ENCODE measurements around the gene PSMD3.

The PSMD3 gene

GRCh38 chr17:40021451-40021971, 40.9 kb downstream of the PSMD3 start:
- TF ChIP-seq, protein P1, sequence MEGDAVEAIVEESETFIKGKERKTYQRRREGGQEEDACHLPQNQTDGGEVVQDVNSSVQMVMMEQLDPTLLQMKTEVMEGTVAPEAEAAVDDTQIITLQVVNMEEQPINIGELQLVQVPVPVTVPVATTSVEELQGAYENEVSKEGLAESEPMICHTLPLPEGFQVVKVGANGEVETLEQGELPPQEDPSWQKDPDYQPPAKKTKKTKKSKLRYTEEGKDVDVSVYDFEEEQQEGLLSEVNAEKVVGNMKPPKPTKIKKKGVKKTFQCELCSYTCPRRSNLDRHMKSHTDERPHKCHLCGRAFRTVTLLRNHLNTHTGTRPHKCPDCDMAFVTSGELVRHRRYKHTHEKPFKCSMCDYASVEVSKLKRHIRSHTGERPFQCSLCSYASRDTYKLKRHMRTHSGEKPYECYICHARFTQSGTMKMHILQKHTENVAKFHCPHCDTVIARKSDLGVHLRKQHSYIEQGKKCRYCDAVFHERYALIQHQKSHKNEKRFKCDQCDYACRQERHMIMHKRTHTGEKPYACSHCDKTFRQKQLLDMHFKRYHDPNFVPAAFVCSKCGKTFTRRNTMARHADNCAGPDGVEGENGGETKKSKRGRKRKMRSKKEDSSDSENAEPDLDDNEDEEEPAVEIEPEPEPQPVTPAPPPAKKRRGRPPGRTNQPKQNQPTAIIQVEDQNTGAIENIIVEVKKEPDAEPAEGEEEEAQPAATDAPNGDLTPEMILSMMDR (IDR thresholded peaks at IDR 0.05; ENCODE audit: low read length, missing control alignments) = no peak
- peak; percentile 57 for DNase-seq (ENCODE audit: low read depth)
- H3K4me3 ChIP-seq (replicated peaks; ENCODE audit: low read depth, low read length) = no peak overlapping the region

GRCh38 chr17:40022497-40022896, 41.9 kb downstream of the PSMD3 start:
- no peak for DNase-seq (ENCODE audit: low read depth)
- TF ChIP-seq, protein P1 (IDR thresholded peaks at IDR 0.05; ENCODE audit: low read length, missing control alignments) = no peak

DNA sequence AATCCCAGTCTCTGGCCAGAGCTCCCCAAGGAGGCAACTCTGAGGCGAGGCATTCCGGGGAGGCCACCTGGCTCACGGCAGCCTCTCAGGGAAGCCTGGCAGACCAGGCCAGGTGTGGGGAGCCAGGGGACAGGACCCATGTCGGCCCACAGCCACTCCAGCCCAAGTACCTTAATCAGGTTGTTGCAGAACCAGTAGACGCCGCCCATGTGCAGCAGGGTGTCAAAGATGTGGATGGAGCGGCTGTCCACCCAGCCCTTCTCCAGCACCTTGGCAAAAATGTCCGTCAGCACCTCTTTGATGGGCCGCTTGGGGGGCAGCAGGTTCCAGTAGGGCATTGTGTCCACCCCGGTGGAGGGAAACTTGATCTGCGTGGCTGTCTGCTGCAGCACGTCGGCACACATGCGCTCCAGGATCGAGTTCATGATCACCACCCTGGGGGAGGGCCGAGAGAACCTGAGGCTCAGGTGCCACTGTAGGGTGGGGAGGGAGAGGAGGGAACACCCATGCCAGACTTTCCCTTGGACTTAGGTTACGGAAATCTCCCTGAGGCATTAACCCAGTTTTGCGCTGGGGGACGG, 42.4 kb downstream of the PSMD3 start:
- H3K4me3 ChIP-seq (replicated peaks; ENCODE audit: low read depth, low read length) = no peak overlapping the region
- no peak for DNase-seq (ENCODE audit: low read depth)
- TF ChIP-seq, protein P1 (IDR thresholded peaks at IDR 0.05; ENCODE audit: low read length, missing control alignments) = no peak

More at GRCh38 chr17:40022497-40022896, 41.9 kb downstream of the PSMD3 start:
- H3K4me3 ChIP-seq (replicated peaks; ENCODE audit: low read depth, low read length) = no peak overlapping the region

DNA sequence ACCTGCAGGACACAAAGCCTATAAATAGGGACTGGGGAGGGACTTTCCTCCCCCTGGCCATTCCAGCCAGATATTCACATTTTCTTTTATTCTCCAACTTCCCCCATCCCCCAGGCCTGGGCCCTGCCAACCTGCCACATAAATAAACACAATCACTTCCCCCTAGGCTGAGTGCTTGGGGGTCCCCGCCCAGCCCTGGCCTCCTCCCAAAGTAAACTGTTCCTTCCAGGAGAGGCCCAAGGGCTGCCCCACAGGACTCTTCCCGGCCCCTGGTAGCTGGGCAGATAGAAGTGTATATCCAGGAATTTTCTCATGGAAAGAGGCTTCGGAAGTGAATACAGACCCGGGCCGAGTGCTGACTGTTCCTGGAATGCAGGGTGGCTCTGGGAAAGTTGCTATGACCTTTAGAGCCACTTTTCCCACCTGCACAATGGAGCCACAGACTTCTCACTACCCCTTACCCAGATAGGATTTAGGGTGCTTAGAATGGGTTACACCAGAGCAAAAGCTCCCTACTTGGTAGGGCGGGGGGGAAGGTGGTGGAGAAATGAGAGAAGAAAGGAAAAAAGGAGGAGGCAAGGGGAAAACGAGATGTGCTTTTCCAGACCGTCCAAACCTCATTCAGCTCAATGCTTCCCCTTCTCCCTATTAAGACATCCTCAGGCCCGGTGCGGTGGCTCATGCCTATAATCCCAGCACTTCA, 43.1 kb downstream of the PSMD3 start:
- H3K4me3 ChIP-seq (replicated peaks; ENCODE audit: low read depth, low read length) = no peak overlapping the region
- peak; percentile 59 for DNase-seq (ENCODE audit: low read depth)
- TF ChIP-seq, protein P1 (IDR thresholded peaks at IDR 0.05; ENCODE audit: low read length, missing control alignments) = no peak

DNA sequence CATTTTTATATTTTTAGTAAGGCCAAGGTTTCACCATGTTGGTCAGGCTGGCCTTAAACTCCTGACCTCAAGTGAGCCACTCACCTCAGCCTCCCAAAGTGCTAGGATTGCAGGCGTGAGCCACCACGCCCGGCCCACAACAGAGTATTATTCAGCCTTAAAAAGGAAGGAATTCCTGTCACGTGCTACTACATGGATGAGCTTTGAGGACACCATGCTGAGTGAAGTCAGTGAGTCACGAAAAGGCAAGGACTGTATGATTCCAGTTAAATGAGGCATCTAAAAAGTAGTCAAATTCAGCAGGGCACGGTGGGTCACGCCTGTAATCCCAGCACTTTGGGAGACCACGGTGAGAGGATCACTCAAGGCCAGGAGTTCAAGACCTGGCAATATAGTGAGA, 44.3 kb downstream of the PSMD3 start:
- TF ChIP-seq, protein P1 (IDR thresholded peaks at IDR 0.05; ENCODE audit: low read length, missing control alignments) = no peak
- no peak for DNase-seq (ENCODE audit: low read depth)
- H3K4me3 ChIP-seq (replicated peaks; ENCODE audit: low read depth, low read length) = no peak overlapping the region

DNA sequence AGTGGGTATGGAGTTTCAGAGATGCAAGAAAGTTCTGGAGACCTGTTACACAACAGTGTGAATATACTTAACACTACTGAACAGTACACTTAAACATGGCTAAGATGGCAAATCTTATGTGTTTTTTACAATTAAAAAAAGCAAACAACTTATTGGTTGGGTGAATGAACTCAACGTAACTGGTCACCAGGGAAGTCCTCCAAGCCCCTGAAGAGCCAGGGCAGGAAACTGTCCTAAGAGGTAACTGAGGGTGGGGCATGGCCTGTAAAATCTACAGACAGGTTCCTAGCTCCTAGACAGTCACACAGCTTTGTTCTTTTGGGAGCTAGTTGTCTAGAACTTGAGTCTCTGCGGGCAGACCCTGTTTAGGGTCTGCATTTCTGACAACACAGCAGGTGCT, 45.0 kb downstream of the PSMD3 start:
- H3K4me3 ChIP-seq (replicated peaks; ENCODE audit: low read depth, low read length) = no peak overlapping the region
- DNase-seq (ENCODE audit: low read depth) = no peak
- TF ChIP-seq, protein P1 (IDR thresholded peaks at IDR 0.05; ENCODE audit: low read length, missing control alignments) = no peak
